ENCODE data around the gene SOWAHB. TPM values are rescaled to one million over a fixed set of nuclear protein-coding genes. Genes with fewer than 3 reads are reported as not detected.

SOWAHB gene
- polyA plus RNA-seq, 1 donor from 2014 or later, result not detected

- Histone ChIP-seq H3F3A (ENCODE audit: insufficient read depth, low read length, poor library complexity, severe bottlenecking) (no peaks in the 10 kb centered on the region), H3K27me3 (ENCODE audit: insufficient read depth, low read depth, low read length) (no peaks in the 10 kb centered on the region), H3K79me2 (replicated peaks; ENCODE audit: insufficient read depth, low read length) (no peaks in the 10 kb centered on the region), H3K9me3 (ENCODE audit: low read length) (no peaks in the 10 kb centered on the region), H3K36me3 (ENCODE audit: insufficient read depth, low read length) (no peaks in the 10 kb centered on the region), H3K4me2 (ENCODE audit: low read length) (no peak overlapping the region), H3K27ac (ENCODE audit: low read length) (no peak overlapping the region), H2AFZ (ENCODE audit: low read depth, low read length) (no peak overlapping the region), H4K20me1 (ENCODE audit: insufficient read depth) (no peaks in the 10 kb centered on the region), H3K4me3 (ENCODE audit: low read length) (no peak overlapping the region), H3K9me2 (ENCODE audit: insufficient read depth, low read length) (no peaks in the 10 kb centered on the region), H3K9ac (ENCODE audit: low read length) (no peak overlapping the region)
- TF ChIP-seq EZH2 (IDR thresholded peaks at IDR 0.05; ENCODE audit: borderline replicate concordance, insufficient read depth, low read length, poor library complexity, severe bottlenecking) (no peak), RAD21 (conservative IDR thresholded peaks at IDR 0.05) (no peak), TAF1 (IDR thresholded peaks at IDR 0.05; ENCODE audit: low read depth) (no peak), EP300 (conservative IDR thresholded peaks at IDR 0.05; ENCODE audit: poor library complexity, severe bottlenecking) (no peak), REST (IDR thresholded peaks at IDR 0.05; ENCODE audit: borderline replicate concordance) (no peak), MXI1 (conservative IDR thresholded peaks at IDR 0.05; ENCODE audit: poor library complexity, severe bottlenecking) (no peak), SMC3 (conservative IDR thresholded peaks at IDR 0.05; ENCODE audit: poor library complexity) (no peak), POLR2AphosphoS5 (IDR thresholded peaks at IDR 0.05) (no peak)
- TF ChIP-seq, protein P1, sequence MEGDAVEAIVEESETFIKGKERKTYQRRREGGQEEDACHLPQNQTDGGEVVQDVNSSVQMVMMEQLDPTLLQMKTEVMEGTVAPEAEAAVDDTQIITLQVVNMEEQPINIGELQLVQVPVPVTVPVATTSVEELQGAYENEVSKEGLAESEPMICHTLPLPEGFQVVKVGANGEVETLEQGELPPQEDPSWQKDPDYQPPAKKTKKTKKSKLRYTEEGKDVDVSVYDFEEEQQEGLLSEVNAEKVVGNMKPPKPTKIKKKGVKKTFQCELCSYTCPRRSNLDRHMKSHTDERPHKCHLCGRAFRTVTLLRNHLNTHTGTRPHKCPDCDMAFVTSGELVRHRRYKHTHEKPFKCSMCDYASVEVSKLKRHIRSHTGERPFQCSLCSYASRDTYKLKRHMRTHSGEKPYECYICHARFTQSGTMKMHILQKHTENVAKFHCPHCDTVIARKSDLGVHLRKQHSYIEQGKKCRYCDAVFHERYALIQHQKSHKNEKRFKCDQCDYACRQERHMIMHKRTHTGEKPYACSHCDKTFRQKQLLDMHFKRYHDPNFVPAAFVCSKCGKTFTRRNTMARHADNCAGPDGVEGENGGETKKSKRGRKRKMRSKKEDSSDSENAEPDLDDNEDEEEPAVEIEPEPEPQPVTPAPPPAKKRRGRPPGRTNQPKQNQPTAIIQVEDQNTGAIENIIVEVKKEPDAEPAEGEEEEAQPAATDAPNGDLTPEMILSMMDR (IDR thresholded peaks at IDR 0.05; ENCODE audit: poor library complexity, severe bottlenecking), result no peak
Observed at GRCh38 chr4:76874176-76874575, 23.8 kb downstream of the SOWAHB start.

DNA sequence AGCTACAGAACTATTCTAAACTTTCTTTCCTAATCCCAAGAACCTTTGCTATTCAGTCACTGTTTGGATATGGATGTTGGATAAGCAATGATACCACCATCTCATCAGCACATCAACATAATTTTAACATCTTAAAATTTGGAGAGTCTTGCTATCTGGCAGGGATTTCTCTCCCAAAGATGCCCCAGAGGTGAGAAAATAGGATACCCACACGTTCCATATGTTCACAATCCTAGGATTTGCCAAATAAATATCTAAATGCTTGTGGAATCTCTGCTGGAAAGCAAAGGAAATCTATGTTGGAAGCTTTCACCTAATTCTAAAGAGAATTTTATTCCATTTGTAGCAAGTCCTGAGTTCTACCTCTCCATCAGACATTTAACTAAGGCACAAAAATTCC is 24.4 kb downstream of the SOWAHB start:
- H3K9me3 ChIP-seq (ENCODE audit: low read length), result no peaks in the 10 kb centered on the region
- no peaks in the 10 kb centered on the region for H3K36me3 ChIP-seq (ENCODE audit: insufficient read depth, low read length)
- H3K27ac ChIP-seq (ENCODE audit: low read length), result no peak overlapping the region
- no peak overlapping the region for H3K9ac ChIP-seq (ENCODE audit: low read length)
- H3K27me3 ChIP-seq (ENCODE audit: insufficient read depth, low read depth, low read length), result no peaks in the 10 kb centered on the region
- no peak overlapping the region for H3K4me3 ChIP-seq (ENCODE audit: low read length)
- H2AFZ ChIP-seq (ENCODE audit: low read depth, low read length), result no peak overlapping the region
- no peaks in the 10 kb centered on the region for H3K79me2 ChIP-seq (replicated peaks; ENCODE audit: insufficient read depth, low read length)
- no peaks in the 10 kb centered on the region for H3F3A ChIP-seq (ENCODE audit: insufficient read depth, low read length, poor library complexity, severe bottlenecking)
- no peak for TF ChIP-seq EZH2 (IDR thresholded peaks at IDR 0.05; ENCODE audit: borderline replicate concordance, insufficient read depth, low read length, poor library complexity, severe bottlenecking)
- TF ChIP-seq POLR2AphosphoS5 (IDR thresholded peaks at IDR 0.05), result no peak
- no peak for TF ChIP-seq SMC3 (conservative IDR thresholded peaks at IDR 0.05; ENCODE audit: poor library complexity)
- TF ChIP-seq REST (IDR thresholded peaks at IDR 0.05; ENCODE audit: borderline replicate concordance), result no peak
- no peak for TF ChIP-seq RAD21 (conservative IDR thresholded peaks at IDR 0.05)
- TF ChIP-seq EP300 (conservative IDR thresholded peaks at IDR 0.05; ENCODE audit: poor library complexity, severe bottlenecking), result no peak
- TF ChIP-seq, protein P1 (IDR thresholded peaks at IDR 0.05; ENCODE audit: poor library complexity, severe bottlenecking), result no peak
- no peak for TF ChIP-seq MXI1 (conservative IDR thresholded peaks at IDR 0.05; ENCODE audit: poor library complexity, severe bottlenecking)
- no peak for TF ChIP-seq TAF1 (IDR thresholded peaks at IDR 0.05; ENCODE audit: low read depth)
- H3K4me2 ChIP-seq (ENCODE audit: low read length), result no peak overlapping the region
- H4K20me1 ChIP-seq (ENCODE audit: insufficient read depth), result no peaks in the 10 kb centered on the region
- H3K9me2 ChIP-seq (ENCODE audit: insufficient read depth, low read length), result no peaks in the 10 kb centered on the region
